Ovary (tissue), 9 donors: ENCODE measurements around the gene LAMA2. TPM values are rescaled to one million over a fixed set of nuclear protein-coding genes. Genes with fewer than 3 reads are reported as not detected.

Experiments
- DNase-seq, 5 donors: peaks; one replicate each; pipeline ENCODE4 v3.0.0-alpha.2; 2019 to 2020
- H3K27ac ChIP-seq, 2 donors: fragments of 200-600 bp; one replicate each; pipeline versions ENCODE4 v1.5.1 to v1.8.0; 2019 to 2022
- H3K27me3 ChIP-seq: fragments of 200-600 bp; one replicate; pipeline ENCODE4 v1.8.0; 2022
- H3K36me3 ChIP-seq: fragments of 200-600 bp; sonication (generic); one replicate; pipeline ENCODE4 v1.5.1; 2019
- H3K4me1 ChIP-seq: one replicate; pipeline ENCODE4 v1.8.1; 2013; ENCODE audit warnings: mild to moderate bottlenecking, moderate library complexity; ENCODE audit not compliant: insufficient read depth
- H3K4me3 ChIP-seq: fragments of 200-600 bp; sonication (generic); one replicate; pipeline ENCODE4 v1.5.1; 2017
- H3K9me3 ChIP-seq, 2 donors: fragments of 200-600 bp in 1 of 2; sonication (generic) in 1 of 2; one replicate each; pipeline versions ENCODE4 v1.5.1 to v1.8.1; 2013 to 2019; ENCODE audit warnings: mild to moderate bottlenecking in 1 of 2, moderate library complexity in 1 of 2
- CTCF ChIP-seq, 3 donors: fragments of 450-650 bp in 2 of 3; fragments of 200-600 bp in 1 of 3; IDR thresholded peaks; one replicate each; pipeline versions ENCODE4 v1.5.1 to v1.8.0; 2016 to 2022; ENCODE audit warnings: antibody characterized with exemption in 3 of 3, mild to moderate bottlenecking in 1 of 3
- EP300 ChIP-seq: sonication (generic); formaldehyde crosslinking; IDR thresholded peaks from one replicate; pipeline ENCODE4 v1.6.1; 2017; ENCODE audit warnings: antibody characterized with exemption
- POLR2A ChIP-seq: fragments of 450-650 bp; IDR thresholded peaks from one replicate; pipeline ENCODE4 v1.6.1; 2017; ENCODE audit warnings: antibody characterized with exemption, mild to moderate bottlenecking, moderate library complexity
- WGBS, 3 donors: extraction: QIAGEN DNeasy Blood & Tissue Kit in 1 of 3; methylation state at CpG; one replicate each; pipeline versions ENCODE4 v1.1.5 to v1.1.7; 2013 to 2017; 5-methylcytosine and 5-hydroxymethylcytosine counted together
- intact Hi-C, 4 donors: fragments of 100-400 bp; cut with DNase I; formaldehyde crosslinking; loops; one replicate each; pipeline versions ENCODE4 v1.11.0 to v1.15.1; 2022 to 2023
- polyA plus RNA-seq, 2 donors: library from polyadenylated mRNA; stranded (reverse); fragments of 200-250 nt in 1 of 2; fragments of 350-450 nt in 1 of 2; fragmentation: Illumina TruSeq in 1 of 2; extraction: RNeasy Lipid Tissue Mini Kit (QIAGEN cat#74804) in 1 of 2; gene quantifications; one replicate each; pipeline ENCODE4 v1.2.3, GENCODE V29; 2013 to 2014
- total RNA-seq, 7 donors: library from RNA; depleted of rRNA in 2 of 7; stranded (reverse); fragments of >200 nt in 2 of 7; fragmentation: NEBNext Ultra II Directional in 3 of 7; extraction: Animal tissue kit (Norgen Biotek cat#: 25700) in 3 of 7; gene quantifications; one replicate each; pipeline versions ENCODE4 v1.1.0 to v1.2.4, GENCODE V29; 2016 to 2023
- donor health status: DM: no; HTN: no; CAD: no; lungs with moderate emphysema.
- donor health status: DM: no; HTN: no; CAD: no.
- donor health status: Bipolar disorder and iron deficiency.
- donor health status: DM: yes; HTN: yes; CAD: no.
- donor health status: DM: no; HTN: no; CAD: no.
- donor health status: DM: yes; HTN: yes; CAD: no.

LAMA2 gene
- total and polyA plus RNA-seq, 9 donors, result 42.5 to 226 (median 121) TPM

DNA sequence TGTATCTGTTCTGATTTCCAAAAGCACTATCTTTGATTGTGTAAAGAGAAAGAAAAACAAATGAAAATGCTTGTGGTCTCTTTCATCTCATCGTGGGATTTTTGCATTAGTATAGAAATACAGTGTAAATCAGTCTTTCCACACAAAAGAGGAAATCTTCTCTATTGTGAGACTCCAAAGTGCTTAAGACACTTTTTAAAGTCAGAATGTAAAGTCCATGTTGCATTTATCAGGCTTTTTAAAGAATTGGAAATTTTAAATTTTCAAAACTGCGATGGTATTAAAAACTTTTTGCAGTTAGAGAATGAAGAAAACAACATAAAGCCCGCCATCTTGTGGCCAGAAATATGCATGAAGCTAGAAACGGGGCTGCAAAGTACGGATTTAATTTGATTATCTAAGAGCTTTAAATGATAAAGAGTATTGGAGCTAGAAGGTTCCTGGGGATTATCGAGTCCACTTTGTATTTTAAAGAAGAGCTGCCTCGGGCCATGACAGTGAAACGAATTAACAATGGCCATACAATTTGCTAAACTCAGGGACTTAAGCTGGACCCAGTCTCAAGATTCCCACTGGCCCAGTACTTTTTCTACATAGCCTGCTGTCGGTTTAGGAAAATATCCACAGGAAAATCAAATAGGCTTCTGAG, 487.5 kb downstream of the LAMA2 start:
- no peak for TF ChIP-seq POLR2A
- no peak for TF ChIP-seq EP300
- peak; percentile 37 to 52 (median 43) for TF ChIP-seq CTCF (IDR thresholded peaks at IDR 0.05)
- DNase-seq, result peak in 4 of 5 donors; percentile 25 to 60 (median 38)
- no peaks in the 10 kb centered on the region for H3K36me3 ChIP-seq
- H3K4me1 ChIP-seq, result peaks cover 2% of the 10 kb centered on the region
- intact Hi-C loops, result loop anchor here in 2 of 4 donors (5.0 to 10.0 kb wide), 2 partner anchors 563 to 636 kb away; no protein-coding TSS in a partner anchor
- H3K9me3 ChIP-seq, result no peaks in the 10 kb centered on the region
- no peak overlapping the region for H3K27ac ChIP-seq
- H3K27me3 ChIP-seq, result no peaks in the 10 kb centered on the region
- no peak overlapping the region for H3K4me3 ChIP-seq
- WGBS, 3 donors, result 7 to 11% (median 8%) methylated on average over 9 of the region's 9 CpGs

GRCh38 chr6:129381885-129382284, 498.9 kb downstream of the LAMA2 start:
- intact Hi-C loops, result no loop called here
- 63 to 75% (median 75%) methylated on average over 2 of the region's 2 CpGs for WGBS, 3 donors
- no peak overlapping the region for H3K27ac ChIP-seq
- no peak overlapping the region for H3K4me3 ChIP-seq
- no peaks in the 10 kb centered on the region for H3K27me3 ChIP-seq
- TF ChIP-seq EP300 (no peak), CTCF (IDR thresholded peaks at IDR 0.05) (no peak), POLR2A (no peak)
- no peaks in the 10 kb centered on the region for H3K9me3 ChIP-seq
- H3K4me1 ChIP-seq, result no peaks in the 10 kb centered on the region
- no peaks in the 10 kb centered on the region for H3K36me3 ChIP-seq
- DNase-seq, result no peak

DNA sequence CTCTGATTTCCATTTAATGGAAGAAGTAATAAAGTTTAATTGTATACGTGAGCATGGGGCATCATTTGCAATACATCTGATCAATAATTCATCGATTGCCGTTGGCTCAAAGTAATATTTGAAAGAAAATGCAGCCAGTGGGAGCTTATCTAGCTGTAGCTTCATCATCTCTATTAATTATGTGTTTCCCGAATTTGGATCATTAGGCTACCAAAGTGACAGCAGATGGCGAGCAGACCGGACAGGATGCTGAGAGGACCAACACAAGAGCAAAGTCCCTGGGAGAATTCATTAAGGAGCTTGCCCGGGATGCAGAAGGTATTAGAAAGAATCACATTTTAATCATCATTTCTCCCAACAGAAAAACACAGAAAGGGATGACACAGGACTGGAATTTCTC, 500.0 kb downstream of the LAMA2 start:
- no peaks in the 10 kb centered on the region for H3K9me3 ChIP-seq
- TF ChIP-seq POLR2A (no peak), CTCF (IDR thresholded peaks at IDR 0.05) (no peak), EP300 (no peak)
- DNase-seq, result no peak
- H3K36me3 ChIP-seq, result no peaks in the 10 kb centered on the region
- intact Hi-C loops, result no loop called here
- no peak overlapping the region for H3K4me3 ChIP-seq
- no peaks in the 10 kb centered on the region for H3K27me3 ChIP-seq
- 90 to 94% (median 92%) methylated on average over 7 of the region's 7 CpGs for WGBS, 3 donors
- no peaks in the 10 kb centered on the region for H3K4me1 ChIP-seq
- H3K27ac ChIP-seq, result no peak overlapping the region

GRCh38 chr6:129385117-129385516, 502.2 kb downstream of the LAMA2 start:
- no peaks in the 10 kb centered on the region for H3K9me3 ChIP-seq
- H3K4me3 ChIP-seq, result no peak overlapping the region
- DNase-seq, result no peak
- no peak for TF ChIP-seq POLR2A
- no peak for TF ChIP-seq CTCF (IDR thresholded peaks at IDR 0.05)
- TF ChIP-seq EP300, result no peak
- WGBS, 3 donors, result 94 to 97% (median 94%) methylated on average over 1 of the region's 1 CpG
- no peaks in the 10 kb centered on the region for H3K36me3 ChIP-seq
- intact Hi-C loops, result no loop called here
- H3K27ac ChIP-seq, result no peak overlapping the region
- no peaks in the 10 kb centered on the region for H3K27me3 ChIP-seq
- no peaks in the 10 kb centered on the region for H3K4me1 ChIP-seq
